GM12864 (cell line): ENCODE measurements around the gene FHOD3.

ENCODE experiments used
- DNase-seq: peaks from one replicate; pipeline ENCODE4 v3.0.0-alpha.2; 2011; ENCODE audit warnings: low read depth
- H3K4me3 ChIP-seq: 2 replicates; pipeline ENCODE4 v1.5.1; 2011; ENCODE audit warnings: mild to moderate bottlenecking, low read depth, low read length, control low read depth
- CTCF ChIP-seq: IDR thresholded peaks from 2 replicates; pipeline ENCODE4 v1.5.1; 2011; ENCODE audit warnings: low read depth, mild to moderate bottlenecking, moderate library complexity, low read length, control low read depth, inconsistent platforms; ENCODE audit errors: missing control alignments

The FHOD3 gene

GRCh38 chr18:36295214-36295613 lies 2.3 kb upstream of the FHOD3 start:
- no peak for TF ChIP-seq CTCF
- DNase-seq, result no peak
- H3K4me3 ChIP-seq, result no peak overlapping the region

GRCh38 chr18:36295880-36296301 lies 1.6 kb upstream of the FHOD3 start:
- H3K4me3 ChIP-seq, result no peak overlapping the region
- no peak for DNase-seq
- no peak for TF ChIP-seq CTCF

GRCh38 chr18:36296650-36297416 lies 680 bp upstream of the FHOD3 start:
- no peak for TF ChIP-seq CTCF
- no peak for DNase-seq
- peak overlapping the region; percentile 24 for H3K4me3 ChIP-seq

GRCh38 chr18:36298126-36298741 lies 721 bp downstream of the FHOD3 start:
- no peak for DNase-seq
- peak overlapping the region; percentile 34 for H3K4me3 ChIP-seq
- TF ChIP-seq CTCF, result no peak

GRCh38 chr18:36299015-36299414 lies 1.5 kb downstream of the FHOD3 start:
- DNase-seq, result no peak
- no peak overlapping the region for H3K4me3 ChIP-seq
- TF ChIP-seq CTCF, result no peak

- no peak for TF ChIP-seq CTCF
- no peak for DNase-seq
- no peak overlapping the region for H3K4me3 ChIP-seq
These were observed 2.7 kb downstream of the FHOD3 start for GRCh38 chr18:36300211-36300610.
